DMS 273 (cell line): ENCODE results near the gene HS3ST4.
"Not testable (repeated sequence)": the region's sequence is repeated elsewhere in the genome, so short reads cannot be mapped to it uniquely, and the experiment has no call there.

Source experiments
- DNase-seq: peaks from one replicate; lab custom pipeline; 2025; ENCODE audit not compliant: unreplicated experiment; lab: John Stamatoyannopoulos, UW

HS3ST4 gene

DNA sequence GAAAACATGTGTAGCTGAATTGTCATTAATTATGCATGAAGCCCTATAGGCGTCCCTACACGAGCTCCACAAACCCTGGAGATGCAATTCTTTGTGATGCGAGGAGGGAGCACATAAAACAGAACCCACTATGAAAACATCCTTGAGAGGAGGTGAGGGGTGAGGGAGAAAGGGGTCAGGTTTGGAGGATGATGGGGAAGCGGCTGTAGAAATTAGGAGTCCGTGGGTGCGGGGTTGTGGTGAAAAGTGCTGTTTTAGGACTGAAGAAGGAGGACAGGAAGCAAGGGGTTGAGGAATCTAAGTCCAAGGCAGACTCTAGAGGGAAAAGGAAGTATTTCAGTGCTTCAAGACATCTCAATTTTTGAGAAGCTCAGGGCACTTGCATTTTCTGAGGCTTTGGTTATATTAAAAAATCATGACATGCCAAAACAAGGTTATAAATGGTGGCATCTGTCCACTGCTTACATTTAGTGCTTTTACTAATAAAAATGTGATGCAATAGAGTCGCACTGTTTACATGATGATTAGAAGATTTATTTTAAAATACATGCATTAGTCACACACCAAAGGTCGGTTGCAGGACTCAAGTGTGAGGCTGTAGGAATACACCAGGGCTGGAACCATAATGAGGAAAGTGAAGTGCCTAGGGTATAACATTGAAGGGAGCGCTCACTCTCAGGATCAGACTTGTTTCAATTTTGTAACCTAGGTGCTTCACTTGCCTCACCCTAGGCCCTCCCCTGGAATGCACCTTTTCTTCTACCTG, 379.5 kb downstream of the HS3ST4 start:
- no peak for DNase-seq

DNA sequence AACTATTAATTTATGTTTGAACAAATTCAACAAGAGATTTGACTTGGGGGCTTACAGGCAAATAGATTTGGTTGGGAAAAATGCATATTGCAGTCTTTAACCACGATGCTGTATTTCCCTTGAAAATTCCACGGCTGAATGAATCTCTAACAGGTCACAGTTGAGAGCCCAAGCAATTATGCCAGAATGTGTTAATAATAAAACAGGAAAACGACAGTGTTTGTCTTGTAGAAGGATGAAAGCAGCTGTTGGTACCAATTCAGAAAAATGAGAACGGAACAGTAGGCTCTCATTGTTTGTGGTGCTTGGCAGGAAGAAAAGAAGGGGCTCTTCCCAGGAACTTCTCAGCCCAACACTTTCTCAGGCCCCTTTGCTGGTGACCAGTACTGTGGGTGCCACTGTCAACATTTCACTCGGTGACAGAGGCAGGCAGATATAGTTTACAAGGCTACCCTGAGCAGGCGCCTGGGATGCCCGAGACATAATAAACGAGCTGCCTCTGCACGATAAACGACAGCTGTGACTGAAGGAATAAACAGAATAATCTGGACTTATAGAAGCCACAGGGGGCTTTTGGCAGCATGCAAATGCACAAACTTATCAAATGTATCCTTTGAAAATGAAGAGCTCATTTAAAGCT, 387.1 kb downstream of the HS3ST4 start:
- no peak for DNase-seq

DNA sequence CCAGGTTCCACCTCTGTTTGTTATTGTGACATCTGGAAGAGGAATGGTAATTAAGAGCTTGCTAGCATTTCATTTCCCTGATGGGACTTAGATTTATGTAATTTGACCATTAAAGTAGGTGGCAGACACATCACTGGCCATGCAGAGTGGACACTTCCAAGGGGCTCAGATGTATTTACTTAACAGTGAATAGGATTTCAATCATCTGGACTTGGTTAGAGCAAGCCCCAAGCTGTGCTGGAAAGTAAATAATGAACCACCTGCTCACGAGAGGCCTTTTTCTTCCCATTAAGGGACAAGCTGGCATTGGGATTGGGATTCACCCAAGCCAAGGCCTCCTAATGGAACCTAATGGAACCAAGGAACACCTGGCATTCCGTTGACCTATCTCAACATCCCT, 395.3 kb downstream of the HS3ST4 start:
- no peak for DNase-seq

DNA sequence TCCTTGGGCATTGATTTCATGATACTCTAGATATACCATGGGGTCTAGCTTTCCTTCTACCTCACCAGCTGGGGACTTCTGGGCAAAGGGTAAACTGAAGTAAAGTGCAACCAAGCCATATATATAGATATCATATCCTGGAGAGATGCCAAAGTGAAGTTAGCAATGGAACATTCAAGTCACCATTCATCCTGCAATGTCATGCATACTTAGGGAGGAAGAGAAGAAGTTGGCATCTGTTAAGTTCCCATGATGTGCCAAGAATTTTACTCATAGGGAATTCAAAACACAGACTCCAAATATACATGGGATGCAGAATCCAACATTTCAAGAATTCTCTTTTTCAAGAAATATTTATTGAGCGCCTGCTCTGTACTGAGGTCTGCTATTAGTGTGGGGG, 399.8 kb downstream of the HS3ST4 start:
- DNase-seq = no peak

DNA sequence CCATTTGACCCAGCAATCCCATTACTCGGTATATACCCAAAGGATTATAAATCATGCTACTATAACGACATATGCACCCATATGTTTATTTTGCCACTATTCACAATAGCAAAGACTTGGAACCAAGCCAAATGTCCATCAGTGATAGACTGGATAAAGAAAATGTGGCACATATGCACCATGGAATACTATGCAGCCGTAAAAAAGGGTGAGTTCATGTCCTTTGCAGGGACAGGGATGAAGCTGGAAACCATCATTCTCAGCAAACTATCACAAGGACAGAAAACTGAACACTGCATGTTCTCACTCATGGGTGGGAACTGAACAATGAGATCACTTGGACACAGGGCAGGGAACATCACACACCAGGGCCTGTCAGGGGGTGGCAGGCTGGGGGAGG, 406.4 kb downstream of the HS3ST4 start:
- not testable (repeated sequence) for DNase-seq

DNA sequence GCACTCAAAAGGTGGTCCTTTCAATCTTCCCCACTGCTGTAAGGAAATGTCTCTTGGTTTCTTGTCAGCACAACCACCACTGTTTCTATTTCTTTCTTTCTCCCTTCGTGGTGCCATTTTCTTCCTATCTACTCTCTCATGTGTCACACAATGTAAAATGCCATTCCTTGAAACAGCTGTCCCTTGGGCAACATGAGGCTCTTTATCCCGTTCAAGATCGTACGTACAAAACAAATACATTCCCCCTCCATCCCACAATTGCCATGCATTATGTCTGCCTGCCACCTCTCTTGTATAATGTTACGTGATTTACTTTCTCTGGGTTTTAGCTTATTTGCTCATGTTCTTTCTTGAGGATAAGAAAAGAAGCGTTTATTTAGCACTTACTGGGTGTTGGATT, 410.6 kb downstream of the HS3ST4 start:
- DNase-seq = no peak

DNA sequence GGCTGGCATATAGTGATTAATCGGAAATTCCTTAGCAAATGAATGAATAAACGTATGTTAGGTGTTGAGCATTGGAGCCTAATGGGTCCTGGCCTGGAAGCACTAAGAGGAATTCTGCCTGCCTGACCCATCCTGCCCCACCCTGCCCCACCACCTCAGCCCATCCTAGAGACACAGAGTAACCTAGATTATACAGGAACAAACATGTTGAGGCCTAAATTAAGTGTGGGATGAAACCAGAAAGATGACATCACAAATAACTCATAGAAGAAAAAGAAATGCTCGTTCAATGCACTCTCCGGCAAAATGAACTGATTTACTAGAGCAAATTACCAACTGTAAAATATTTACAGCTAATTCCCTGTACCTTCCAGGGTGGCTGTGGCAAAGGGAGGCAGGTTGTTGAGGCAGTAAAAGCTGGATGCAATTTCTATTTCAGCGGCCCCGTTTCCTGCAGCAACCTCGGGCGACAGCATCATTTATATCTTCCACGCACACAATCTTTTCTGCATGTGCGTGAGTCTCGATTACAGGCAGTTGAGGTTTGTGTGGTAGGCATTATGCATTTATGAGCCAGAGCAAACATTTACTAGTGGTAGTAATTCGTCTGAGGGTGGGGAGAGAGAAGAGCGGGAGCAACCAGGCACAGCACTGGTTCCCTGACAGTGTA, 417.2 kb downstream of the HS3ST4 start:
- DNase-seq = no peak

DNA sequence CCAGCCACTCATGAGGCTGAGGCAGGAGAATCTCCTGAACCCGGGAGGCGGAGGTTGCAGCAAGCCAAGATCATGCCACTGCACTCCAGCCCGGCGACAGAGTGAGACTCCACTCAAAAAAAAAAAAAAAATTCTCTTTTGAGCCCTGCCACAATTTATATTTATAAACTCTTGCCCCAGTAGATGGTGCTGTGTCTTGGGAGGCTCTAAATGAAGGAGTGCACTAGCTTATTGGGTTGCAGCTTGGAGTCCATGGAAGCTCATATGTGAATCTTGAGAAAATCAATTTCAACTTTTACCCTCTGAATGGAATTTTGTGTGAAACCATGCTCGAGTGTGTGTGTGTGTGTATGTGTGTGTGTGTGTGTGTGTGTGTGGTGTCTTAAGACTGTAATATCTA, 420.1 kb downstream of the HS3ST4 start:
- DNase-seq = no peak

DNA sequence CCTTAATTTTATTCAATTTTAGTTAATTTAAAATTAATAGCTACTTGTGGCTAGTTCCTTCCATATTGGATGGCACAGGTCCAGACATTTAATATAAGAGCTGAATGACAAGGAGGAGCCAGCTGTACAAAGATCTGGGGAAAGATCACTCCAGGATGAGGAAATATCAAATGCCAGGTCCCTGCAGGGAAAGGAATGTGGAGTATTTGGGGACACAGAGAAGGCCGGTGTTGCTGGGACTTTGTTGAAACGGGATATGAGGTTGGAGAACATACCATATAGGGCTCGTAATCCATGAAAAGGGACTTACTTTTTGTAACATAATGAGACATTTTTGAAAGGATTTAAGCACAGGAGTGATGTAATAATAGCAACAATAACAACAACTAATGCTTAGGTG, 426.8 kb downstream of the HS3ST4 start:
- no peak for DNase-seq

DNA sequence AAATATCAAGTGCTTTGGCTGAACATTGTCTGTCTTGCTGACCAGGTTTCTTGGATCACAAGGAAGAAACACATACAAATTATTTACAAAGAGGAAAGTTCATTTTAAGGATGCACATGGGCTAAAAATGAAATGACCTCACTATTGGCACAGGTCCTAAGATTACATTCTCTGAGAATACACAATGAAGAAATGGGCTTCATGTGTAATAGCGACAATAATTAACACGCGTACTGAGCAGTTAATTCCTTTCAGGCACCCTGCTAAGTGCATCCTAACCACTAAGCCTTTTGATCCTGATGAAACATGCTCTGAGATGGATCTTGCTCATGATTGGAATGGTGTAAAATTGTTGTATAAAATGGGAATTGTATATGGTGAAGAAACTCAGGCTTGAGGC, 429.0 kb downstream of the HS3ST4 start:
- DNase-seq = no peak

DNA sequence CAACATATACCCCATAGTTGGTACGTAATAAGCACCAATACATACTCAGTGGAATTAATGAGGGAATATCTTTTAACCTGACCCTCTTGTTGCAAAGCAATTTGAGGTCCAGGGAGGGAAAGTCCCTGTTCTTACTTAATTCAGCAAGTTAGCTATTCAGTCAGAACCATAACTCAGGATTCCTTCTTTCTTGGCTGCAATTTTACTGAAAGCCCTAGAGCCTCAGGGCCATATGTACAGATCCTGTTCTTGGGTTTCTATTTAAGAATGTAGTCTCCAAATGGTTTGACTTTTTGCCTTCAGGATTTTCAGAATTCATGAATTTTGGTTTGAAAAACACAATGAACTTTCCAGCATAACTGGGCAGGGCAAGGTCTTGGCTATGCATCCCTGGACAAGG, 436.5 kb downstream of the HS3ST4 start:
- DNase-seq = no peak

DNA sequence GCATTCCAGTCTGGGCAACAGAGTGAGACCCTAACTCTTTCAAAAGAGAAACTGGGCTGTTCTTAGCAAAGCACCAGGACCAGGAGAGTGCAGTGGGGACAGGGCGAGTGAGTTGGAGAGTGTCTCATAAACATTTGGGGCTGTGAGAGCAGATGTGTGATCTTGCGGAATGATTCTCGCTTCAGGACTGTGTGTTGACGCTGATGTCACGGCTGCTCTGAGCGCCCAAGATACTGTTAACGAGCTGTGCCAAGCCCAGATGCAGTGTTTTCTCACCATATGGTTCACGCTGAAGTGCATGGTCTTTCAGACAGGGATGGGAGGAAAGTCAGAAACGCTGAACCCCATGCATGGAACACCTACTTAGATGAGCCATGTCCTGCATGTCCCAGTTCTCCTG, 438.2 kb downstream of the HS3ST4 start:
- DNase-seq = no peak

DNA sequence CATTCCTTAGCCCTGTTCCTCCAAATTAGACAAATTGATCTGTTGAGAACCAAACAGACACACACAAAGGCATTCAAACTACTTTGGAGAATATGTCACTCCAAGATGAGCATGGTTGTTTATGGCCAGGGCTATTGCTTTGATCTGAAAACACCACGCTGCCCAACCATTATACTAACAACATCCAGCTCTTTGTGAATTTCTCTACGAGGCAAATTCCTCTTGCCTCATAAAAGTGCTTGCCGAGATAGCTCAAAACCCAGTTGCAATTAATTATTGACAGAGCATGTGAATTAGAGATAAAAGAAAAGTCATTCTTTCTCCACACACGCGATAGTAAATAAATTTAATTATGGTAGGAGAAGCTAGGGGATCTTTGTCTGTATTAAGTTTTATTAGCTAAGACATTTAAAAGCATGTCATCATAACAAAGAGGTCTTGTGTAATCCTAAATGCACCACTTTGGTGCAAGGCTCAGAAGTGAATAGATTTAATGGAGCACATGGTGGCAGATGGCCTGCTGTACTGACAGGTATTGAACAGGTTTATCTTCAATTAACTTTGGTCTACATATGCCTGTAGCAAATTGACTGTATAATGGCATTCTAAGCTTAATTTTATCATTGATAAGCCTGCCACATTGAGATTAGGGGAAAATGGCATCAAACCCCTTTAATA, 441.8 kb downstream of the HS3ST4 start:
- DNase-seq = no peak

DNA sequence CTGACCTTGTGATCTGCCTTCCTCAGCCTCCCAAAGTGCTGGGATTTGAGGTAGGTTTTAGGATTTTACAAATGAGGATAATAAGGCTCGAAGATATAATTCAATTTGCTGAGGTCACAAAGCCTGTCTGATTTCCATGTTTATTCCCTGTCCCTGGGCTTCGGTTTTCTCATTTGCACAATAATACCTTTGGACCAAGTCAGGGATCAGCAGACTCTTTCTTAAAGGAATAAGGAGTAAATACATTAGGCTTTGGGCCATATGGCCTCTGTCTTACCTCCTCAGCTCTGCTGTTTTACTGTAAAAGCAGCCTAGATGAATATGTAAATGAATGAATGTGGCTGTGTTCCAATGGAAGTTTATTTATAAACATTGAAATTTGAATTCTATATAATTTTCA, 442.8 kb downstream of the HS3ST4 start:
- DNase-seq = no peak

DNA sequence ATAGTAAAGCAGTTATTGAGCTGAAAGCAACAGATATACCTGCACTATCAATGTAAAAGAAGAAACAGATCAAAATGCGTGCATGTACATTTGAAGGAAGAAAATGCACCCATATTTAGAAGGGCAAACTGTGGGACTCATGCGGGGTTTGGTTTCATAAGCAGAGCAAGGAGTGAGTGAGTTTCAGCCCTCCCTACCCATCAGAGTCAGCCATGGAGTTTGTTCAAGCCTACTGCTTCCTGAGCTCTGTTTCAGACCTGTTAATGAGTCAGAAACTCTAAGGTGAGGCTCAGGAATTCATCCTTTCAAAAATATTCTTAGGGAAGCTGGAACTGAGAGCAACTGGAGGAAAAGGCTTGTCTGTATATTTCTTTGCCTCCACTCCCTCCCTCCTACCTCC, 446.2 kb downstream of the HS3ST4 start:
- no peak for DNase-seq

DNA sequence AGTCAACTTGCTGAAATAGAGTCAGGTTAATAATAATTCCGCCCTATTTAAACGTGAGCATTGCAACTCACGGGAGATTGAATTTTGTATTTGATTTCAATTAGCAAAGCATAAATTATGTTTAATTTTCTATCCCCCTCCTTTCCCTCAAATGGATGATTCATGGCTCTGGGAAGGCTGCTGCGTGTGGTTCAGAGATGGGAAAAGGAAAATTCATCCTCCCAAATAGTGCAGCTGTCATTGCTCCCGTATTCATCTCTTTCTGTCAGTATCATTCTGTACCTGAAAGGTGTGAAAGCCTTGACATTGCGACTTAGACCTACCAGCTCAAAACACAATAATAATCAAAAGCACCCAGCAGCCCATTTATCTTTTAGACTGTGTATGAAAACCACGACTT, 447.3 kb downstream of the HS3ST4 start:
- no peak for DNase-seq

DNA sequence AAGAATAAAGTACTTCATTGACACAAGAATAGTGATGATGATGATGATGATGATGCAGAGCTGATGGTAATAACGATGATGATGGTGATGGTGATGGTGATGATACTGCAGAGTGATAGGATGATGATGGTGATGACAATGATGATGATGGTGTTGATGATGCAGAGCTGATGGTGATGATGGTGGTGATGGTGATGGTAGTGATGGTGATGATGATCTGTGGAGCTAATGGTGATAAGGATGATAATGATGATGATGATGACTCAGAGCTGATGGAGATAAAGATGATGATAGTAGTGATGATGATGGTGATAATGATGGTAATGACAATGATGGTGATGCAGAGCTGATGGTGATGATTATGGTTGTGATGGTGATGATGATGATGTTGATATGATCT, 448.1 kb downstream of the HS3ST4 start:
- DNase-seq = no peak

DNA sequence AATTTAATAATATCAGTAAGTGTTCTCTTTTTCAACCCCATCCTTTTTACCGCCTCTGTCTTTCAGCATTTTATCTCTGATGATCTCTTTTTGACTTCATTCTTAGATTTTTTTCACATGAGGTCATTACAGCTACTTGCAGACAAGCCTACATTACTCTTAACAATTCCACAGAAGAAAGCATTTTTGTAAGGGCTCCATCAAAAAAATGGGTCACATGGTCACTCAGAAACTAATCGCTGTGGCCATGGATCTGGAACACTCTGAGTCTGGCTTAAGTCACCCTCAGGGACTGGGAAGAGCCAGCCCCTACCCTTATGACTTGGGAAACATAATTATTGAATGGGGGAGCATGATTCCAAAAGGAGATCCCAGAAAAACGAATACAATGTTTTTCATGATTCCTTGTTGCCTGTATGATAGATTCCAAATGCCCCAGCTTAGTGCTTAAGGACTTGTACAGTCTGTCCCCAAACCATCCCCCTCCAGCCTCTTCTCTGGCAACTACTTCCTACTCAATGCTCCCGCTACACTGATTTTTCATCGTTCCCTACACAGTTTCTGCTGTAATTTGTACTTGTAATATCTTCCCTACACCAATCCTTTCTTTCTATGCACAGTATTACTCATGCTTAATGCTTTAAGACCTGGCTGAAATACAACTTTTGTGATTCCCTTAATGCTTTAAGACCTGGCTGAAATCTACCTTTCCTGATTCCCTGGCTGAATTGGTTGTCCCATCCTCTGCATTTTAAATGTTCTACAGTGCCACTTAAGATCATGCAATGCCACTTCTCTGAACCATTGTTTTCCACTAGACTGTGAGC, 457.8 kb downstream of the HS3ST4 start:
- no peak for DNase-seq

DNA sequence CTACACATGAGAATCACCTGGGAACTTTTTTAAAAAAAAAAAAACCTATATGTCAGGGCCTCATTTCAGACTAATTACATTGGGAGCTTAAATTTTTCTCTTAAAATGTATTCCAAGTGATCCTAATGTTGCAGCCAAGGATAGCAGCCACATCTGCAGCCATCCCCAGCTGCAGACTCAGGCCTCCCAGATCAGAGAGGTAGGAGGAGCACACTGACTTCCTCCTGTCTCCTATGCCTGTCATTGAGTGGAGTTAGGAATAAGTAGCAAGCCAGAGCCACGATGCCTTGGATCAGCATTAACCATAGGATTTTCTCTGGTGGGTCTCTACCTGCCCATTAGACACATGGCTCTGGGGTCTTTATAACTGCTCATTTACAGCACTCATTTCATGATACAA, 463.5 kb downstream of the HS3ST4 start:
- DNase-seq = no peak

DNA sequence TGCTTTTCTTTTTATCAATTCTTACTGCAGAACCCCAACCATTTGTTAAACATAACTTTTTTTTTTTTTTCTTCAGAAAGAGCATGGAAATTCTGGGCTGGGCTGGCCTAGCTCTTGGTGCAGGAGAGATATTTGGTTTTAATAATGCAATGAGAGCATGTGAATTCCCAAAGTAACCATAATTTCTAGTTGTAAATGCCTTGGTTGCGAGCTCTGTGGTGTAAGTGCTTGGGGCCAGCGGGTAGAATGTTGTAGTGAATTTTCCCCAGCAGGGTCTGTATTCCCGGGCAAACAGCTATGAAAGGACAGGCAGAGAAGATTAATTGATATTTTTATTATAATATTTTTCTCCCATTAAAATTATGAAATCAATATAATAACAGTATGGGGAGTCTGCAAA, 465.6 kb downstream of the HS3ST4 start:
- no peak for DNase-seq

DNA sequence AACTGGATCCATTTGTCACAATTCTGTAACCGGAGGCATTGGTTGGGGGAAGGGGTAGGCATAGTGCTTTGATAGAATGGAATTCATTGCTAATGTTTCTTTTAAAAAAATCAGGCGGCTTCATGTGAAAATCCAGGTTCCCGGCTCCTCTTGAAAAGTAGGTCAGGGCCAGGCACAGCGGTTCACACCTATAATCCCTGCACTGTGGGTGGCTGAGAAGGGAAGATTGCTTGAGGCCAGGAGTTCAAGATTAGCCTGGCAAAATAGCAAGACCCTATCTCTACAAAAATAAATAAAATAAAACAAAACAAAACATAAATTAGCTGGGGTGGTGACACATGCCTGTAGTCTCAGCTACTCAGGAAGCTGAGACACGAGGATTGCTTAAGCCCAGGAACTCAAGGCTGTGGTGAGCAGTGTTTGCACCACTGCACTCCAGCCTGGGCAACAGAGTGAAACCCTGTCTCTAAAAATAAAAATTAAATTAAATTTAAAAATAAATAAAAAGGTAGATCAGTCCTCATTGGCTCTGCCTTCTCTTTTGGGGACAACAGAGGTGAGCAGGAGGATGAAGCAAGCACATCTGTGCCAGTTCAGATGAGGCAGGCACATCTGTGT, 466.5 kb downstream of the HS3ST4 start:
- no peak for DNase-seq
